Activated CD4-positive, alpha-beta T cell treated with anti-CD3 and anti-CD28 coated beads, Interleukin-2, amount 50 U/mL, for 1 hour (primary cell): ENCODE measurements around the gene DENND5A.

Source experiments
- DNase-seq: peaks from one replicate; pipeline ENCODE4 v3.0.0-alpha.2; 2020

The DENND5A gene

DNA sequence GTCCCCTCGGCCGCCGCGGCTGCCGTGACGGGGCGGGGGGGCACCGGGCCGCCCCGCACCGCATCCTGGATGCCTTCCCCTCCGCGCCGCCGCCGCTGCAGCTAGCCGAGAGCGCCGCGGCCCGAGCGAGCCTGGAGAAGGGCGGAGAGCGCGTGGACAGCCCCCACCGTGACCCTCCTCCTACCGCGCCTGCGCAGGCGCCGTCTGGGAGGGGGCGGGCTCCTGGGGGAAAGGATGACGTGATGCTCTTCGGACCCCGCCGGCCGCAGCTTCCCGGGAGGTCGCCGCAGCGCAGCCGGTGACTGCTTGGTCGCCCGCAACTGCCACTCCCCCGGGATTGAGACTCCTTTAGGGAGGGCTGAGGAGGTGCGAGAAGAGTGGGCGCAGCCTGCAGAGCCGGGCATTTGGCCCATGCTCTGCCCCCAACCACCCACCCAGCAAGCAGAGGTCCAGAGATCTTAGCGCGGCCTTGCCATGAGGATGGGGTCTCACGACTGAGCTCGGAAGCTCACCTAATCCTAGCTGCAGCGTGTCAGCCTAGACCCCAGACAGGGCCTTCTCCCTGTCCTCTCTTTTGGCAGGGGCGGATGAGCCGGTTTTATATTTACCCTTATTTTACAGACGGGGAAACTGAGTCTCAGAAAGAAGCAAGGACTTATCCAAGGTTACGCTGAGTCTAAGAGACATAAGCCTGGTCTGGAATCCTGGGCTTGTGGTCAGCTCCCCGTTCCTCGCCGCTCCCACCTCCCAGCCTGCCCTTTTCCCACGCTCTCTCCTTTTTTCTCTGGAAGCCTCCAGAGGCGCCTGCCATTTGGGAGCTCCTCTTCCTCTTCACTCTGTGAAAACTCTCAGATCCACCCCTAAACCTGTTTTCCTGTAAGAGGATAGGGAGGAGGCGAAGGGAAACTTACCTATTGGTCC lies at the start of gene DENND5A:
DENND5A (minus strand) TSS at position 140 of the 921 bp plus-strand sequence. CDS start 281 bp downstream, outside the sequence.
- DNase-seq: peak; percentile 48

- DNase-seq: peak; percentile 99
Observed at GRCh38 chr11:9314291-9315077, 49.3 kb upstream of the DENND5A start, which contains the start of gene TMEM41B. Gene TMEM41B (minus strand): TSS chr11:9314593. CDS start chr11:9314441, 152 bp downstream.

GRCh38 chr11:9313648-9314290 lies 48.6 kb upstream of the DENND5A start:
- DNase-seq: no peak

- DNase-seq: no peak
Observed at GRCh38 chr11:9310485-9311090, 45.4 kb upstream of the DENND5A start.

GRCh38 chr11:9304178-9304577 lies 39.0 kb upstream of the DENND5A start:
- no peak for DNase-seq

DNA sequence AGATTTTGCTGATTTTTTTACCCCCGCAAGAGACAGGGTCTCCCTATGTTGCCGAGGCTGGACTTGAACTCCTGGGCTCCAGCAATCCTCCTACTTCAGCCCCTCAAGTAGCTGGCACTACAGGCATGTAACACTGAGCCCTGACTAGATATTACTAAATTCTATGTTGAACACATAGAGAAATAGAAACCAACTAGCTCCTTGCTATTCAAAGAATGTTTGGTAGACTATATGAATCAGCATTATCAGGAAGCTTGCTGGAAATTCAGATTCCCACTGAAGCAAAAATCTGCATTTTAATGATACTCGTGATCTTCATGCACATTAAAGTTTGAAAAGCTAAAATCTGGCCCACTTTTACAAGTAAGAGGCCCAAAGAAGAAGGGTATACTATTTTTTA lies 37.3 kb upstream of the DENND5A start:
- DNase-seq: no peak

DNA sequence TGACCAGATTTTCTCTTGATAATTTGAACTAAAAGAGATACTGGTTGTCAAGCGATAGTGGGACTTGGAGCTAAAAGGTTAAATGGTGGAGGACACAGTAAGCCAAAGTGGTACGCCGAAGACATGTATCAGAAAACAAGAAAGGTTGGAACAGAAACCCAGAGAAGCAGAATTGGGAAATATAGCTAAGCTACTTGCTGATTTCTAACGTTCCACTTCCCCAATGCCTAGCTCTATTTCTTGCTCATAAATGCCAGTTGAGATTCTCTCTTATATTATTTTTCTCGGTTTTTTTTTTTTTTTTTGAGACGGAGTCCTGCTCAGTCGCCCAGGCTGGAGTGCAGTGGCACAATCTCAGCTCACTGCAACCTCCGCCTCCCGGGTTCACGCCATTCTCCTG lies 36.6 kb upstream of the DENND5A start:
- DNase-seq: no peak

DNA sequence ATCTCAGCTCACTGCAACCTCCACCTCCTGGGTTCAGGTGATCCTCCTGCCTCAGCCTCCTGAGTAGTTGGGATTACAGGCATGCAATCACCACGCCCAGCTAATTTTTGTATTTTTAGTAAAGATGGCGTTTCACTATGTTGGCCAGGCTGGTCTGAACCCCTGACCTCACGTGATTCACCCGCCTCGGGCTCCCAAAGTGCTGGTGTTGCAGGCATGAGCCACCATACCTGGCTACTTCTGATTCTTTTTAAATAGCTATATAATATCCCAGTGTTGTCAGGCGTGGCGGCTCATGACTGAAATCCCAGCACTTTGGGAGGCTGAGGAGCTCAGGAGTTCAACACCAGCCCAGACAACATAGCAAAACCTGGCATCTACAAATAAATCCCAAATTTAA lies 28.5 kb upstream of the DENND5A start:
- DNase-seq: no peak

- DNase-seq: no peak
Observed at GRCh38 chr11:9285850-9286587, 20.9 kb upstream of the DENND5A start.

- DNase-seq: peak; percentile 35
Observed at GRCh38 chr11:9280655-9281301, 15.6 kb upstream of the DENND5A start.

GRCh38 chr11:9277176-9277575 lies 12.0 kb upstream of the DENND5A start:
- no peak for DNase-seq

- no peak for DNase-seq
Observed at GRCh38 chr11:9276571-9276970, 11.4 kb upstream of the DENND5A start.

DNA sequence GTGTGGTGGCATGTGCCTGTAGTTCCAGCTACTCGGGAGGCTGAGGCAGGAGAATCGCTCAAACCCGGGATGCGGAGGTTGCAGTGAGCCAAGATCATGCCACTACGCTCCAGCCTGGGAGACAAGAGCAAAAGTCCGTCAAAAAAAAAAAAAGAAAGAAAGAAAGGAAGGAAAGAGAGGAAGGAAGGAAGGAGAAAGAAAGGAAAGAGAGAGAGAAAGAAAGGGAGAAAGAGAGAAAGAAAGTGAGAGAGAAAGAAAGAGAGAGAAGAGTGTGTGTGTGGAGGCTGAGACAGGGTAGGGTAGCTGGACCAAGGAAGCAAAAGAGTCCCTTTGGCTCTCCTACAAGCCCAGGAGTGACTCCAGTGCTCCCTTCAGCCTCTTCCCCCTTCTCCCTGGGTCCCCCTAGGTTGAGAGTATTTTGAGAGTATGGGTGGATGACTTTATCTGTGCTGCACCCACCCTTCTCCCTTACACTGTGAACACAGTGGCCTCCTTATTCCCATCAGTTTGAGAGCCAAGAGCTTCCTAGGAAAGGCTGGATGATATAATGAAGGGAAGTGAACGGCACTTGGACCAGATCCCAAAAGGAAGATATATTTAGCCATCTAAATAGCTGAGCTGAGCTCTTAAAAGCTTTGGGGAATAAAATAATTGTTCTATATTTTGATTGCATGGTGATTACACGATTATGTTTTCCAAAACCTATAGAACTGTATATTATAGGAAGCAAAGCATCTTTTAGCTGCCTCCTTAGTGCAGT lies 9.5 kb upstream of the DENND5A start:
- no peak for DNase-seq

DNA sequence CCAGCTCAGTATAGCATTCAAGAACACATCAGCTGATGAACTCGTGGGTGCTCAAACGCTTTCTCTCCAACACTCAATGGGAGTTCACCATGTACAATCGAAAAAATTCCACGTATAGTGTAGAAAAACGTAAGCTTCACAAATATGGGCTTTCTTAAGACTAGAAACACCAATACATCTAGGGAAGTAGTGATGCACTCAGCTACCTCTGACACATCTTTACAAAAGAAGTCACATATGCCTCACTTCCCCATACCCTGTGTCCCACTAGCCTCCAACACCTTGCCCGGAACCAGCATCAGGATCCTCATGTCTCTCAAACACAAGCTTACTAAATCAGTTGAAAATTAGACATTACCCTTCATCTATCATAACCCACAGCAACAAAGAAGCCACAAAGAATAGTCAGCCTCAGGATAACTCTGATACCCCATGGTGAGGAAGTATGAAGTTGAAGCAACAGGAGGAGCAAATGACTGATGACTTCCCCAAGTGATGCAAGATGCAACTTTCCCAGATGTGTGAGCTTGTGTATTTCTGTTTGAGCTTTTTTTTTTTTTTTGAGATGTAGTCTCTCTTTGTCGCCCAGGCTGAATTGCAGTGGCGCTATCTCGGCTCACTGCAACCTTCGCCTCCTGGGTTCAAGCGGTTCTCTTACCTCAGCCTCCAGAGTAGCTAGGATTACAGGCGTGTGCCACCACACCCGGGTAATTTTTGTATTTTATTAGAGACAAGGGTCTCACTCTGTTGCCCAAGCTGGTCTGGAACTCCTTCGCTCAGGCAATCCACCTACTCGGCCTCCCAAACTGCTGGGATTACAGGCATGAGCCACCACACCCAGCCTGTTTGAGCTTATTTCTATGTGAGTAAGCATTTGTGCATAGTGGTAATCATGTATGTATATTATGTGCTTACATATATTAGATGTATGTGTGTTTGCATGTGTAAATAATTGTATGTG lies 8.5 kb upstream of the DENND5A start:
- no peak for DNase-seq

GRCh38 chr11:9269492-9270013 lies 4.4 kb upstream of the DENND5A start:
- DNase-seq: no peak

- DNase-seq: no peak
Observed at GRCh38 chr11:9267680-9268079, 2.5 kb upstream of the DENND5A start.

- DNase-seq: no peak
Observed at GRCh38 chr11:9266926-9267325, 1.8 kb upstream of the DENND5A start.

- DNase-seq: no peak
Observed at GRCh38 chr11:9266132-9266736, 1.1 kb upstream of the DENND5A start.
